ENCODE results near the gene RABGAP1L.

DNA sequence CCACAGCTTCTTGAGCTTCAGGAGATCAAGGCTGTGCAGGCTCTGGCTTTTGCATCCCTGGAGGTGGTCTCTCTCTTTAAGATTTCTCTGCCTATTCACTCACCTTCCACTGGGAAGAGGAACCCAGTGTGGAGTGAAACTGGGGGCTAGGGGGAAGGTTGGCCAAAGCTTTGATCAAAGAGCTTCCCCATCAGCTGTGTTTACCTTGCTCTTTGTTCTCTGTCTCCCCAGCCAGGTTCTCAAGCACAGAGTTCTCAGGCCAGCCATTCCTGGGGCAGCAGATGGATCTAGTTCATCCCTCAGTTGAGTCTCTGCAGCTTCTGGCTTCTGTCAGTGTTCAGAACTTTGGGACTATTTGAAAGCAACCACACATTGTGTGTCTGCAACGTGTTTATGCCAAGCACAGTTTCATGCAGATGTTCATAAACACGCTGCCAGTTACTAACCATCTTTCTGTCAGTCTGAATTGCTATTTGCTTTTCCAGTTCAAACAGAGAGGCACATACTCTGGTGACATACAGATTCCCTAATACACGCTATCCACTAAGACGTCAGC lies 881.1 kb downstream of the RABGAP1L start:
- TF ChIP-seq, protein P1, sequence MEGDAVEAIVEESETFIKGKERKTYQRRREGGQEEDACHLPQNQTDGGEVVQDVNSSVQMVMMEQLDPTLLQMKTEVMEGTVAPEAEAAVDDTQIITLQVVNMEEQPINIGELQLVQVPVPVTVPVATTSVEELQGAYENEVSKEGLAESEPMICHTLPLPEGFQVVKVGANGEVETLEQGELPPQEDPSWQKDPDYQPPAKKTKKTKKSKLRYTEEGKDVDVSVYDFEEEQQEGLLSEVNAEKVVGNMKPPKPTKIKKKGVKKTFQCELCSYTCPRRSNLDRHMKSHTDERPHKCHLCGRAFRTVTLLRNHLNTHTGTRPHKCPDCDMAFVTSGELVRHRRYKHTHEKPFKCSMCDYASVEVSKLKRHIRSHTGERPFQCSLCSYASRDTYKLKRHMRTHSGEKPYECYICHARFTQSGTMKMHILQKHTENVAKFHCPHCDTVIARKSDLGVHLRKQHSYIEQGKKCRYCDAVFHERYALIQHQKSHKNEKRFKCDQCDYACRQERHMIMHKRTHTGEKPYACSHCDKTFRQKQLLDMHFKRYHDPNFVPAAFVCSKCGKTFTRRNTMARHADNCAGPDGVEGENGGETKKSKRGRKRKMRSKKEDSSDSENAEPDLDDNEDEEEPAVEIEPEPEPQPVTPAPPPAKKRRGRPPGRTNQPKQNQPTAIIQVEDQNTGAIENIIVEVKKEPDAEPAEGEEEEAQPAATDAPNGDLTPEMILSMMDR (IDR thresholded peaks at IDR 0.05), result no peak
- TF ChIP-seq POLR2A (IDR thresholded peaks at IDR 0.05), result no peak
